ENCODE results near the gene SHC1.

The SHC1 gene, protein sequence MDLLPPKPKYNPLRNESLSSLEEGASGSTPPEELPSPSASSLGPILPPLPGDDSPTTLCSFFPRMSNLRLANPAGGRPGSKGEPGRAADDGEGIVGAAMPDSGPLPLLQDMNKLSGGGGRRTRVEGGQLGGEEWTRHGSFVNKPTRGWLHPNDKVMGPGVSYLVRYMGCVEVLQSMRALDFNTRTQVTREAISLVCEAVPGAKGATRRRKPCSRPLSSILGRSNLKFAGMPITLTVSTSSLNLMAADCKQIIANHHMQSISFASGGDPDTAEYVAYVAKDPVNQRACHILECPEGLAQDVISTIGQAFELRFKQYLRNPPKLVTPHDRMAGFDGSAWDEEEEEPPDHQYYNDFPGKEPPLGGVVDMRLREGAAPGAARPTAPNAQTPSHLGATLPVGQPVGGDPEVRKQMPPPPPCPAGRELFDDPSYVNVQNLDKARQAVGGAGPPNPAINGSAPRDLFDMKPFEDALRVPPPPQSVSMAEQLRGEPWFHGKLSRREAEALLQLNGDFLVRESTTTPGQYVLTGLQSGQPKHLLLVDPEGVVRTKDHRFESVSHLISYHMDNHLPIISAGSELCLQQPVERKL

DNA sequence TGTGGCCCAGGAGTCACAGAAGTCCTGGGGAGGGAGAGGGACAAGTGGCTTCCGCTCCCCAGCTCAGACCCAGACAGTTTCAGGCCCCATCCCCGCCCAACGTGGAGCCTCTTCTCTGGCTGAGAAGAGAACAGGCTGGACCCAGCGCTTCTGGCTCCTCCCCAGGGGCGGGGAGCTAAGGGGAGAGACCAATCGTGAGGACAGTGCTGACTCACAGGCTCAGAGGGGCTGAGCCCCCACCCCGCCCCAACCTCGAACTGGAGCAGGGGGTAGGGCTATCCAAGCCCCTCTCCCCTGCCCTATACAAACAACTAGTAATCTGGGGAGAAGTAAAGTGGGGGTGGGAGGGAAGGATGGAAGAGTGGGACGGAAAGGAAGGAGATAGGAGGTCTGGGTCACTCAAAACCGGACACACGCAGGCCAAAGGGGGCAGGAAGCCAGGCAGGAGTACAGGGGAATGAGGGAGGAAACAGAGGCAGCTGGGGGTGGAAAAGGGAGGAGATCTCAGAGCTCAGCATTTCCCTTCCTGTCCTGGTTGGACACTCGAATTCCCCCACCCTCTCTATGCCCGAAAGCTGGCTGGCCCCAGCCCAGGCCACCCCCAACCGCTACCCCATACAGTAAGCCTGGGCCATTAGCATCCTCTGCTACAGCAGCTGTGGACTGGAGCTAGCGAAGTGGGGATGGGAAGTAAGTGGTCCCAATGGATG, at the start of gene SHC1:
SHC1 (minus strand) TSS at position 117 of the 710 bp plus-strand sequence. CDS start 221 bp downstream, outside the sequence.
- peak; percentile 62 for DNase-seq

DNA sequence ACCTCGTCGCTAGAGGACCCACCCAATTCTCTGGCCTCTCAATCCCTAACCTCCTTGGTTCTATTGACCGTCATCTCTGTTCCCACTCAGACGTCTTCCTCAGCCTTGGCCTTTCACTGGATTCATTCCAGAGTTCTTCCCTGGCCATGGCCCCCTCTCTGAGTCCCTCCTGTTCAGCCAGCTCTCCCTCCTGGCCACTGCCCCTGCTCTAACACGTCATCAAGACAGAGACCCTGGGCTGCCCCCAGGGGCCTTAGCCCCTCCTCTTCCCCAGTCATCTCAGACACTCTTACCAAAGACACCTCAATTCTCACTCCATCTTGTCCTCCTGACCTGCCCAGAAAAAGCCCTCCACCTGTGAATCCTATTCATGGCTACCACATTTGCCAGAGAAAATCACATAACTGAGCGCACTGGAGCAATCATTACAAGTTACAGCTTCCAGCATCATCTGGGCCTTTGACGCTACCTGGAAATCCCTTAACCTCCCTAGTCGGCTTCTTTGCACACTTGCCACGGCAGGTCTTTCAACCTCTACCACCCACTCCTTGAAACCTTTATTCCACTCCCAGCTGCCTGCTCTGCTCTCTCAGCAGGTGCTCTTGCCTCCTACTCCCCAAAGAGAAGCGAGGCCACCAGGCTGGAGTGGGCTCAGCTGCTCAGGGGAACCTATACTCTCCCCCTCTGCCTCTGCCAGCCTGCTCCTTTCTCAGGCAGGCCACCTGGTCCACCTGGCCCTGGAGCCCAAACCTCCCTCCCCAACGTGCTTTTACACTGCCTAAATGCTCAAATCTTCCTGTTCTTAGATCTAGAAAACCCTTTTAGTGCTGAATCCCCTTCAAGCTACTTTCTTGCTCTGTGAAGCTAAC, 49.1 kb upstream of the SHC1 start:
- no peak for DNase-seq

DNA sequence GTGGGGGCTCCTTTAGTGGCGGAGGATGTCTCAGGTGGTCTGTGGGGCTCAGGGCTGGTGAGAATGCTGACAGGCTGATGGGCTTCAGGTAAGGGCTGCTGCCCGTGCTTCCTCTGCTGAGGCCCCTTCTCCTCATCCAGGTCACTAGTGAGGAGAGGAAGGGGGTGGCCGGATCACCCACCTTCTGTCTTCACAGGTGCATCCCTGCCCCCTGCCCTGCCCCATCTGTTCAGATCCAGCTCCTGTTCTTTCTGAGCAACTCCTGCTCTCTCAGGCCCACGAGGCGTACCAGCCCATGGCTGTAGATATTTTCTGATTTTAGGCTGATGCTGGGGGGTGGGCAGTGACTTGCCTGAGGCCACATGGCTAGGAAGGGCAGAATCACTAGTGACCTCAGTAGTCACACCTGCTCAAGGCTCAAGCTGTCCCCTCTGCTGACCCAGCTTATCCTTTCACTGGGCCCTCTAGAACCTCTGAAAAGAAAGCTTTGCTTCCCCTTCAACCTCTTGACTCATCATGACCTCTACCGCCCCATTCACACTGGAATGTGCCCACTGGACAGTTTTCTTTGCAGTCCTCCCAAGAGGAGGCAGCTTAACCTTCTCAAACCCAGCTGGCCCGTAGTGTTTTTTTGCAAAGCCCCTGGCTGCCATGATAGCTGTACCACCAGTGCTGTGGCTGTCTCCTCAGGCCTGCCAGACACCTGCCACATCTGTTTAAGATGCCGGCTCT, 48.2 kb upstream of the SHC1 start:
- DNase-seq, result no peak

DNA sequence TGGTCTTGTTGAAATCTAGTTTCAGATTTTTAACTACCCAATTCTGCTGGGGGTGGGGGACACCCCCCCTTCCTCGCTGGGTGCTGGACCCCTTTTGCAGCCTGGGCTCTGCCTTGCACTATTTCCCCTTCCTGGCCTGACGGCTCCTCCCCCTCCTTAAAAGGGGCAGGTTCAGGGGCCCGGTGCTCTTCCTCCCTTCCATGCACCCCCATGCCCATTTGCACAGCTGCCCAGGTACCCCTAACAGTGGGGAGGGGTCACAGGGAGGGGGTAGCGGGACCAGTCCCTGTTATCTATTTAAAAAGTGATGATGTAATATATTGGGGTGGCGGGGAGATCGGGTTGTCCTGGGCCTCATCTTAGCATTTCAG, 47.4 kb upstream of the SHC1 start:
- DNase-seq, result peak; percentile 41

DNA sequence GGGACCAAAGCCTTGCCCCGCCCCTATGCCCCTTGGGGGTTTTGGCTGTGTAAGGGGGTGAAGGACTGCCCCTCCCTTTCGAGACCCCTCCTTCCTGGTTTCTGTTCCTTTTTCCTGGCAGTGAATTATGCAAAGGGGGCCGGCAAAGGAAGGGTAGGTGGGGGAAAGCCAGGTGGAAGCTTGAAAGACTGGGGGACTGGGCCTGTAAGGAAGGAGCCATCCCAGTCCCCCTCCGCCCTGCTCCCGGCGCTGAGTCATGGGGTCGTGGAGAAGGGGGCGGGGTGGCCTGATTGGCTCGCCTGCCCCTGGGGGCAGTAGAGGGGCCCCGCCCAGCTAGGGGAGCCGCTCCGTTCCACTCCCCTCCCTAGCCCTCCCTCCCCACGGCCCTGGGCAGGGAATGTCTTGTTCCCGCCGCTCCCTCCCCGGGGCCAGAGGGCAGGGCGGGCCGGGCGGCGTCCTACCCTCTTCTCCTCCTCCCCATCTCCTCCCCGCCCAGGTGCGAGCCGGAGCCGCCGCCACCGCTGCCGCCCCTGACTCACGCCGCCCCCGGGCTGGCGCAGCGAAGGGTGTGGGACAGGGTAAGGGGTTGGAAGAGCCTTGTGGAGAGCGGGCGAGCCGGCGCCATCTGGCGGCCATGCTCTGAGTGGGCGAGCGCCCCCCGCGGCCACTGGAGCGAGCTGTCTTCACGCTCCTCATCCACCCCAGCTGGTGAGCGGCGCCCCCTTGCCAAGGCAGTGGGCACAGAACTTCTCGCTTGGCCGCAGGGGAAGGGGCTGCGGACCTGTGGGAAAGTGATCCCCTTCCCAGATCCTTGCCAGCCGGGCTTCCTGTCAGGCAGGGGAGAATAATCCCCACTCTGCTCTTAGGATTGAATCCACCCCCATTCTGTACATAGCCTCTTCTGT, 46.7 kb upstream of the SHC1 start:
- DNase-seq, result peak; percentile 95

DNA sequence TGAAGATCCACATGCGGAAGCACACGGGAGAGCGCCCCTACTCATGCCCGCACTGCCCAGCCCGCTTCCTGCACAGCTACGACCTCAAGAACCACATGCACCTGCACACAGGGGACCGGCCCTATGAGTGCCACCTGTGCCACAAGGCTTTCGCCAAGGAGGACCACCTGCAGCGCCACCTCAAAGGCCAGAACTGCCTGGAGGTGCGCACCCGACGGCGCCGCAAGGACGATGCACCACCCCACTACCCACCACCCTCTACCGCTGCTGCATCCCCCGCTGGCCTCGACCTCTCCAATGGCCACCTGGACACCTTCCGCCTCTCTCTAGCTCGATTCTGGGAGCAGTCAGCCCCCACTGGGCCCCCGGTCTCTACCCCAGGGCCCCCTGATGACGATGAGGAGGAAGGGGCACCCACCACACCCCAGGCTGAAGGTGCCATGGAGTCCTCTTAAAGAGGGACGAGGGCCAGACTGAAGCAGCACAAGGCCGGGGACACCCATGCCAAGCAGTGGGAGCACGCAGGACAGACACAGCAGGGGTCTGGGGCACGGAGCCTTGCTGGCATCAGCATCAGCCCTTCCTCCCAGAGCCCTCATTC, 45.8 kb upstream of the SHC1 start:
- DNase-seq, result no peak

DNA sequence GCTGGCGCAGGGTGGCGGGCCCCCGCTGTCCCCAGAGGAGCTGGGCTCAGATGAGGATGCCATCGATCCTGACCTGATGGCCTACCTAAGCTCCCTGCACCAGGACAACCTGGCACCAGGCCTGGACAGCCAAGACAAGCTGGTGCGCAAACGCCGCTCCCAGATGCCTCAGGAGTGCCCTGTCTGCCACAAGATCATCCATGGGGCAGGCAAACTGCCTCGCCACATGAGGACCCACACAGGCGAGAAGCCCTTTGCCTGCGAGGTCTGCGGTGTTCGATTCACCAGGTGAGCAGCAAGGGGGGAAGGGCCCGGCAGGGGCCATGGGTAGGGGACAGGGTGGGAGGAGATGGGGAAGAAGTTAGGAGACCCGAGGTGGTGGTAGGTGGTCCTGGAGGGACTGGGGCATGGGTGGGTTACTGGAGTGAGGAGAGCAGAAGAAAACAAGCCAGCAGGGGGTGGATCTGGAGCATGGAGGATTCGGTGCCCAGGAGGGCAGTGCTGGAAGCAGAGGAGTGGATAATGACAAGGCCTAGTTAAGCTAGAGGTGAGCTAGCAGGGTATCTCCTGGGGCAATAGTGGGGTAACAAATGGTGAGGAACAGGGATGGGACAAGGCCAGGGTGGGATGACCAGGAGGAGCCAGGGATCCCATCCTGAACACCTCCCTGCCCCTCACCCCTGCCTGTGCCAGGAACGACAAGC, 45.1 kb upstream of the SHC1 start:
- DNase-seq, result no peak

DNA sequence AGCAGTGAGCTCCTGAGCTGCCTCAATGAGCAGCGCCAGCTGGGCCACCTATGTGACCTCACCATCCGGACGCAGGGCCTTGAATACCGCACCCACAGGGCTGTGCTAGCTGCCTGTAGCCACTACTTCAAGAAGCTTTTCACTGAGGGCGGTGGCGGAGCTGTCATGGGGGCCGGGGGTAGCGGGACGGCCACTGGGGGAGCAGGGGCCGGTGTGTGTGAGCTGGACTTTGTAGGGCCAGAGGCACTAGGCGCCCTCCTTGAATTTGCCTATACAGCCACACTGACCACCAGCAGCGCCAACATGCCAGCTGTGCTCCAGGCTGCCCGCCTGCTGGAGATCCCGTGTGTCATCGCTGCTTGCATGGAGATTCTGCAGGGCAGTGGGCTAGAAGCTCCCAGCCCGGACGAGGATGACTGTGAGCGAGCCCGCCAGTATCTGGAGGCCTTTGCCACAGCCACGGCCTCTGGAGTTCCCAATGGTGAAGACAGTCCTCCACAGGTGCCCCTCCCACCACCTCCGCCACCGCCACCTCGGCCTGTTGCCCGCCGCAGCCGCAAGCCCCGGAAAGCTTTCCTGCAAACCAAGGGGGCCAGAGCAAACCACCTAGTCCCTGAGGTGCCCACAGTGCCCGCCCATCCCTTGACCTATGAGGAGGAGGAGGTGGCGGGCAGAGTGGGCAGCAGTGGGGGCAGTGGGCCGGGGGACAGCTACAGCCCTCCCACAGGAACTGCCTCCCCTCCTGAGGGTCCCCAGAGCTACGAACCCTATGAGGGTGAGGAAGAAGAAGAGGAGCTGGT, 44.4 kb upstream of the SHC1 start:
- DNase-seq, result no peak

DNA sequence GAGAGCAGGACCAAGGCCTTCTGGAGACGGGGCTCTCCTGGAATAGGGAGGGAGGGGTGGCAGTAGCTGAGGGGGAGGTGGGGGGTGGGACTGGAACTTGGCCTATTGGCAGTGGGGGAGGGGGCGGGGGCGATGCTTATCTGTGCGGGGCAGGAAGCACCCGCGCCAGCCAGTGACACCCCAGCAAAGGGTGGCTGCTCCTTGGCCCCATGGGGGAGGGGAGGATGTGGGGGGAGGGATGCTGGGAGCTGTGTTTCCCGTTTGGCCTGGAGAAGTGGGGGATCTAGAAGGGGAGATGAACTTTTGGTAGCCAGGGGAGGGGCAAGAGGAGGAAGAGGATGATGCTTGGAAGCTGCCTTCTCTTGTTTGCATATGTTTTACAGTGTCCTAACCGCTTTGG, 43.1 kb upstream of the SHC1 start:
- no peak for DNase-seq

DNA sequence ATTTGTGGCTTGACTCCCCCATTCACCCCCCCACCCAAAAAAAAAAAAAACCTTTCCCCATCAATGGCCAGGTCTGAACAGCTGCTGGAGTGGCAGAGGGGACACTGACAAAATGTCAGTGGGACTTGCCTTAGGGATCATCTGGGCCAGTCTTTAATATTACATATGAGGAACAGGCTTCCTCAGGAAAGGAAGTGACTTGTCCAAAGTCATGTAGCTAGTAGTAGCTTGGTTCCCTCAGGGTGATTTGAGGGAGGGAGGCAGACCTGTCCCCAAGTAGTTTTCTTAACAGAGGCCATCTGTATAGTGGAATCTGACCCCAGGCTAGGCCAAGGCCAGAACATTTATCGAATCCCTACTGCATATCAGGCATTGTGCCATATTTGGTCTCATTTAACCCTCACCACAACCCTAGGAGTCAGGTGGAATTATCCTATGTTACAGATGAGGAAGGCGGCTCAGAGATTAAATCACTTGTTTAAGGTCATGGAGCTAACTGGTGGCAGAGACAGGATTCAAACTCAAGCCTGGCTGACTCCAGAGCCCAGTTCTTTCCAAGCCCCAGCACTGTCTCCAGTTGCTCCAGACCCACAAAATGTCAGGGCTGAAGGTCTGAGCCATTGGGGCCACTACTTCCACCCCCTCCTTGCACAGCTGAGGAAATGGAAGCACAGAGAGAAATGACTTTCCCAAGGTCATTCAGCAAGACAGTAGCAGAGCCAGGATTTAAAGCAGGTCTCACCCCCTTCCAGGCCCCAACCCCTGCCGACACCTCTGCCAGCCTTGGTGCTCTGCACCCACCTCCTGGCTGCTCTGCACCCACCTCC, 42.4 kb upstream of the SHC1 start:
- DNase-seq, result no peak

DNA sequence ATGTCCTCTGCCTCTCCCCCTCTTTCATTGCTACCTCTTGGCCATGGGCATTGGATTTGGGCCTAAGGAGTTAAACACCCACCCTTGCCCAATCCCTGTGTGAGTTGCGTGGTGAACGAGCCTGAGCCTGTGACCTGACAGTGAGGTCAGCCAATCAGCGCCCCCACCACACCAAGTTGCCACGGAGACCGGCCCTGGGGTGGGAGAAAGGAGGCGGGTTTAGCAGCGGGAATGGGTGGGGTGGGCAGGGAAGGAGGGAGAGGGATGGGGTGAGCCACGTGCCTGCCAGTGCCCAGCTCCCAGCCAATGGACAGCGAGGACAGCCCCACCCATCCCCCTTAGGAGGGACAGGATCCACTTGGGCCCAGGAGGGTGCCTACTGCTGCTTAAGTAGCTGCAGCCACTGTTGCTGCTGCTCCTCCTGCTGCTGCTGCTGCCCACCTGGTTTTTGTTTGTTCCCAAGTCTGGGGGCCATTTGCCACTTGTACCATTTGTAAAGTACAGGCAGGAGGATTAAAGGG, 41.5 kb upstream of the SHC1 start:
- DNase-seq, result no peak

DNA sequence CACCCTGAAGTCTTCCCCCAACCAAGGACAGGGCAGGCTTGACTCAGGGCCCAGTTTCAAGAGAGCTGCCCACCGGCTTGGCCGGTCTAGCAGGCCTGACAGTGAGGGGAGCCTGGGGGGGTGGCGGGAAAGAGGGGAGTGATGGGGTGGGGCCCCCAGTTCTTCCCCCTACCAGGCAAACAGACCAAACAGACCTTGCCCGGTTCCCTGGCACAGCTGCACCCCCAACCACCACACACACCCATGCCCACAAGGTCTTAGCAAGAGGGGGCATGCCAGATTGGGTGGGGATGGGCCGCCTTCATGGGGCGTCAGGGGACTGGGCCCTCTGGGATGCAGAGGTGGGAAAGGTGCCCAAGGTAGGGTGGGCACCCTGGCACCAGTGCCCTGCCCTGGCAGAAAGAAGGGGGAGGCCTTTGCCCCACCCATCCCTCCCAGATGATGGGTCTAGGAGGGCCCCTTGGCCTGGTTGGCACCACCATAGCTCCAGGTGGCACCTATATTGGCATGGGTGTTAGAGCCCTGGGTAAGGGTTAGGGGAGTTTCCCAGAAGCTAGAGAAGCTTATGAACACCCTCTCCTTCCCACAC, 41.0 kb upstream of the SHC1 start:
- DNase-seq, result no peak

DNA sequence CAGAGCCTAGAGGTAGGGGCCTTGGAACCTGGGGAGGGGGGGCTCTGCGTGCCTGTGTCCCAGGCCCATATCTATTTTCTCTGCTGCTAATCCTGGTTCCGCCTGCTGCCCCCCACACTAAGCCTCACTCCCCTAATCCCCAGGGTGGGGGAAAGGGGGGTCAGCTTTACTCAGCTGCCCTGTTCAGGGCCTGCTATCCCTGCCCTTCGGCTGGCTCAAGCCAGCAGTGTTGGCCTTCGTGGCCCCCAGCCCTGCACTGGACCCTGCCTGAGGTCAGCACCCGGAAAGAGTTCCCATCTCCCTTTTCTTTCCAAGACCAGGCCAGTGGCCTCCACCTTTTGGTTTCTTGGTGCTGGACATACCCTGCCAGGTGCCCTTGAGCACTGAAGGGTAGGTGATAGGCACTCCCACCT, 40.5 kb upstream of the SHC1 start:
- DNase-seq, result no peak

DNA sequence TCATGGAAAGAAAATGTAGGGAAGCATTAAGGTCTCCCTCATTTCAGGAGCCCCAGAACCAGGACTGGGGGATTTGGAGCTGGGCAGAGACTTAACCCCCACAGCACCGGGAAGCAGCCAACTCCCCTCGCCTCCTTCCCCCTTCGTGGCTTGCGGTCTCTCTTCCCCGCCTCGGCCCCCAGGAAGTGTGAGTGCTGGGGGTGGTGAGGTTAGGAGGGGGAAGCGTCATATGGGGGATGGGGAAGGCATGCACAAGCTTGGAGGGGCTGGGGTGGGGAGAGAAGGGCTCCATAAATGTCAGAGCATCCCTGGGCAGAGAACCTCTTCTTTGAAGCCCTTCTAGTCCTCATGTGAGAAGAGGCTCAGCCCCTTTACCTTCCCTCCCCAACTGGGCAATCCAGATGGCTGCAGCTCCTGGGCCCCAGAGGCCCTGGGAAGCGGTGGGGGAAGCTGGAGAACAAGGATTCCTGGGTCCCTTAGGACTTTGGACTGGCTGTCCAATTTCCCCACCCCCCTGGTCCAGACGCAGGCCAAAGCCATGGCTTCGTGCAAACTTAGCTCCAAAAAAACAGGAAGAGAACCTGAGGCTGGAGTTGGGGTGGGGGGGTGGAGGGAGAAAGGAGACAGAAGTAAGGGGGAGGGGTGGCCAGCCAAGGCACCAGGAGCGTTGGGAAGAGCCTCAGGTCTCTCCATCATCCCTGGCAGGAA, 39.8 kb upstream of the SHC1 start:
- no peak for DNase-seq

DNA sequence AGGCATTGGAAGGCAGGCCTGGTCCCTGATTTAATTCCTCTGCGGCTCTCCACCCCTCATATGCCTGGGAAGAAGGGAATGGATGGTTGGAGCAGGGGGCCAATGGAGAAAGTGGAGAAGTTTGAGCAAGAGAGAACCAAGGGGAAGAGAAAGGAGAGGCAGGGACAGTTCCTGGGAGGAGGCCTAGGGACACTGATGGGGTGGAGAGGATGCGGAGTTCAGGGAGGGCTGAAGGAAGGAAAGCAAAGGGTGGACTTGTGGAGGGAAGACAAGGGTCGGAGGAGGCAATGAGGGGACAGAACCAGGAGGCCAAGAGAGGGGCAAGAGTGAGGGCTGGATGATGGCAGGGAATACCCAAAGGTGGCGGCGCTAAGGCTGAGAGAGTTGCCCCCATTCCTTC, 39.2 kb upstream of the SHC1 start:
- no peak for DNase-seq

DNA sequence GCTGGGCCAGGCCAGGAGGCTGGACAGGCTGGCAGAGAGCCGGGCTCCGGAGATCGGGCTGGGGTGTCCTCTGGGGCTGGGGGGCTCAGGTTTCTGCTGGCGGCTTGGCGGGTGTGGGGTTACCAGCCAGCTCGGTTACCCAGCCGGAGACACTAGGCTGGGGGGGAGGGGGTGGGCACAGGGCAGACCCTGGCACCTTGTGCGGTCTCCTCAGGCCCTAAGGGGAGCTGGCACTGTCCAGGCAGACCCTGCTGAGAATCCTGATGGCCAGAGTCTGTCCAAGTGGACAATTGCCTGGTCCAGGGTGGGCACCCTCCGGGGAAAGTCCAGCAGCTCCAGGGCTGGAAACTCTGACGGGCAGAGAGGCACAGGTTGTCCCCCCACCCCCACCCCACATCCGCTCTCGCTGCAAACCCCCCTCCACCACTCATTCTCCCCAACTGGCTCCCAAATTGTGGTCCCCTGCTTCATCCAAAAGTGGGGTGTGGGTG, 38.7 kb upstream of the SHC1 start:
- no peak for DNase-seq

Measured in T1000 (cell line).